Activated naive CD4-positive, alpha-beta T cell treated with anti-CD3 and anti-CD28 coated beads for 36 hours (primary cell): ENCODE measurements around the gene MATN1. TPM values are rescaled to one million over a fixed set of nuclear protein-coding genes. Genes with fewer than 3 reads are reported as not detected.
A peak's percentile ranks its signal among the peaks of the same experiment; 100 is the strongest.

Experiments
- CTCF ChIA-PET: fragments of 350-600 bp; sonication (Branson Sonifier 250); formaldehyde crosslinking; loops from one replicate; lab custom pipeline; 2021; ENCODE audit warnings: antibody characterized with exemption; lab: Charles Lee
- DNase-seq: peaks from one replicate; pipeline ENCODE4 v3.0.0-alpha.2; 2020
- H3K27ac Mint-ChIP-seq: one replicate; pipeline ENCODE4 v1.8.0; 2021; ENCODE audit warnings: mild to moderate bottlenecking, mixed read lengths
- H3K27me3 Mint-ChIP-seq: one replicate; pipeline ENCODE4 v1.8.0; 2021; ENCODE audit warnings: low read depth, mixed read lengths
- H3K36me3 Mint-ChIP-seq: one replicate; pipeline ENCODE4 v1.8.0; 2021; ENCODE audit warnings: low read depth, mixed read lengths
- H3K4me1 Mint-ChIP-seq: one replicate; pipeline ENCODE4 v1.8.0; 2021; ENCODE audit warnings: low read depth, mixed read lengths
- H3K4me3 Mint-ChIP-seq: one replicate; pipeline ENCODE4 v1.8.0; 2021; ENCODE audit warnings: mild to moderate bottlenecking, moderate library complexity, mixed read lengths
- H3K9me3 Mint-ChIP-seq: one replicate; pipeline ENCODE4 v1.8.0; 2021; ENCODE audit warnings: mixed read lengths
- intact Hi-C: fragments of 100-400 bp; cut with micrococcal nuclease; formaldehyde crosslinking; loops from one replicate; pipeline ENCODE4 v1.15.1; 2023
- total RNA-seq, 2 experiments: library from RNA; stranded (reverse); gene quantifications; one replicate each; pipeline ENCODE4 v1.2.3, GENCODE V29; 2021

Gene MATN1
- total RNA-seq, 2 experiments from 2014 or later = 0.36 to 0.37 TPM

DNA sequence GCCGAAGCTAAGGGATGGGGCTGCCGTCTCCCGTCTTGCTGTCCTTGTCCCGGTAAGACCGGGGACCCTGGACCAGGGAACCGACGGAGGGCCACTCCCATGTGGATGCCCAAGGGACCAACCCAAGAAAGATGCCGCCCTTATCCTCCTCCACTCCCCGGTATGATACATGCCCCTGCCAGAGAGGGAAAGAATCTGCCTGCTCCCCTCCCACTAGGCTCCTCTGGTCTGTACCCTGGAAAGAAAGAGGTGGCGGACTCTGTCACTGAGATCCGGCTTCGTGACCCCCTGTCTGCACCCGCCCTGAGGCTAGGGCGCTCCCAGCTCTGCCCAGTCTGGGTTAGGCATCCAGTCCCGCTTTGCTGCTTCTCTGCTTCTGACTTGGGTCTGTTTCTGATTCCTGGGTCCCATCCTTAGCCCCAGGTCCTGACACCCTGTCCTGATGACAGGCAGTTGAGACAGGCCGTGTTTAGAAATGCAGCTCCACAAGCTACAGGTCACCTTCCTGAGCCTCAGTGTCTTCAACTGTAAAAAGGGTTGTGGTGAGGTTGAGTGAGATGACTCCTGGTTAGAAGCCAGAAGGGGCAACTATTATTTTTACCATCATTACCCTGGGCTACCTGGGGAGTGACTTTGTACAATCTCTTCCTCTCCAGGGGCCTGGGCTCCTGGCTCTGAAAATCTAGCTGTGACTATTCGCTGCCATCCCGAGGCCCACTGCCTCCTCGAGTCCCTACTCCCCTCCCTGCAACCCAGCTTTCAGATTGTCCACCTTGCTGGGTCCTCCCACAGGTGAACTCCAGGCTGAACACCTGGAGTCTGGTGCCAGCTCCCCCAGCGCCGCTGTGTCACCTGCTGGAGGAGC is 3.7 kb downstream of the MATN1 start:
- no peak for DNase-seq
- intact Hi-C loops = loop anchor here (1.0 to 5.0 kb wide), 4 partner anchors 60 to 577 kb away; partner anchors contain the start of genes SNRNP40 and ZCCHC17
- CTCF ChIA-PET = interaction anchor here (0.6 to 11.0 kb wide), 23 partner anchors 8 to 375 kb away, joined by 3 to 355 read pairs (median 8); partner anchors contain the start of gene LAPTM5
- Mint-ChIP-seq H3K4me3 (peak overlapping the region; percentile 94), H3K9me3 (peaks cover 9% of the 10 kb centered on the region), H3K36me3 (peaks cover 5% of the 10 kb centered on the region), H3K27ac (peak overlapping the region; percentile 92), H3K27me3 (no peaks in the 10 kb centered on the region), H3K4me1 (peaks cover 27% of the 10 kb centered on the region)

DNA sequence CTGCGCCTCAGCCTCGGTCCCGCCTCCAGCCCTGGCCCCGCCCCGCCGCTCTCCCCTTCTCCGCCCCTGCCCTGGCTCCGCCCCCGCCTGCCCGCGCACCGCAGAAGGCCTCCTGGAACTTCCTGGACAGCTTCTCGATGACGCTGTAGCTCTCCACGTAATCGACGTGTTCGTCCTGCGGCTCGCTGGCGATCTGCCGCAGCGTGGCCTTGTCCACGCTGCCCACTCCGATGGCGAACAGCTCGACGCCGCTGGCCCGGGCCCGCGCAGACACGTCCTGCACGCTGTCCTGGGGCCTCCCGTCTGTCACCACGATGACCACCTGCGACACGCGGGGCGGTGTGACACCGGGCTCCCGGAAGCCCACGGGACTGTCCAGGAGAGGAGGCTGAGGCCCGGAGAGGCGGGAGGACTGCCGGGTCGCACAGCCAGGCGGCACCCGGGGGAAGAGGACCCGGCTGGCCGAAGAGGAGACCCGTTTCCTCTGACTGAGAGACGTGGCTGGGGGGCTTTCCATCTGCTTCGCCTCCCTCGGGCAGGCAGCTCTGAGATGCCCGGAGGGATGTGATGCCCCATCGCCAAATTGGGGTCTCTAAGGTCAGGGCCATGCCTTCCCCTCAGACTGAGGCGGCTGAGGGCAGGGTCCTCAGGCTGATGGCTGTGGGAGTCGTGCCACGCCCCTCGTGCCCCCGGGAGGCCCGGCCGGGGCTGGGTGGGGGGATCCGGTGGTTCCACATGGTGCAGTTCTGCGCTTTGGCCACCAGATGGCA is 4.6 kb downstream of the MATN1 start:
- H3K27me3 Mint-ChIP-seq = no peaks in the 10 kb centered on the region
- peak; percentile 88 for DNase-seq
- peaks cover 21% of the 10 kb centered on the region for H3K4me1 Mint-ChIP-seq
- peak overlapping the region; percentile 92 for H3K27ac Mint-ChIP-seq
- peaks cover 2% of the 10 kb centered on the region for H3K36me3 Mint-ChIP-seq
- CTCF ChIA-PET = interaction anchor here (0.8 to 11.0 kb wide), 24 partner anchors 9 to 210 kb away, joined by 3 to 355 read pairs (median 8); partner anchors contain the start of gene LAPTM5
- H3K4me3 Mint-ChIP-seq = peak overlapping the region; percentile 94
- intact Hi-C loops = loop anchor here (1.0 to 2.0 kb wide), 8 partner anchors 24 to 1537 kb away; partner anchors contain the start of genes SNRNP40 and ZCCHC17
- H3K9me3 Mint-ChIP-seq = peaks cover 9% of the 10 kb centered on the region

DNA sequence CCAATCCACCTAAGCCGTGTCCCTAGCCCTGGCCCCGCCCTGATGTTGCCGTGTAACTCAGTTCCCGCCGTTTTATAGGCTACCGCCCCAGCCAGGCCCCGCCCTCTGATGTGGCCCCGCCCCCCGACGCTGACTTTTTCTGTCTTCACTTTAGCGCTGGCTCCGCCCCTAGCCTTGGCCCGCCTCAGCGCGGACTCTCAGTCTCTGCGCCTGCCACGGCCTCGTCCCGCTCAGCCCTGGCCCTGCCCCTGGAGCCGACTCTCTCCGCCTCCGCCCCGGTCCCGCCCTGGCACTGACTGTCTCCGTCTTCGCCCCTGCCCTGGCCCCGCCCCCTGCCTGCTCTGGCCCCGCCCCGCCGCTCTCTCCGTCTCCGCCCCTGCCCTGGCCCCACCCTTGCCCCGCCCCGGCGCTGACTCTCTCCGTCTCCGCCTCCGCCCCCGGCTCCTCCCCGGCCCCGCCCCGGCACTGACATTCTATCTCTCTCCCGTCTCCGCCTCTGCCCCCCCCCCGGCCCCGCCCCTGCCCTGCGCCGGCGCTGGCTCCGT is 5.2 kb downstream of the MATN1 start:
- intact Hi-C loops = loop anchor here (1.0 to 2.0 kb wide), 6 partner anchors 25 to 1536 kb away; partner anchors contain the start of genes SNRNP40 and ZCCHC17
- peaks cover 1% of the 10 kb centered on the region for H3K36me3 Mint-ChIP-seq

DNA sequence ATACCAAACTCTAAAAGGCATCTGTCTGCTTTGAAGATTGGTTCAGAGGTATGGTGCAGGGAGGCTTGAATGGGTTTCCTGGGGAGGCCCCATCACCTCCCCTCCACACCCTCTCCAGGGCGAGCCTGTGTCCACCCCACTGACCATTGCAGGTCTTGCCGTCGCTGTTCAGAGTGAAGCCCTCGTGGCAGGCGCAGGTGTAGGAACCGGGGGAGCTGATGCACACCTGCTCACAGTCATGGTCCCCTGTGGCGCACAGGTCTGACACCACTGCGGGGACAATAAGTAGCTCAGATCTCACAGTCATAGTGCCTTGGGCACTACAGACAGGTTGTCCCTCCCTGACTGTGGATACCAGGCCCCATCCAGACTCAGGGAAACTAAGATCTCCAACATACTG is 6.7 kb downstream of the MATN1 start:
- H3K27ac Mint-ChIP-seq = no peak overlapping the region
- H3K36me3 Mint-ChIP-seq = peaks cover 1% of the 10 kb centered on the region

More for the DNA sequence above, 5.2 kb downstream of the MATN1 start:
- H3K4me3 Mint-ChIP-seq = peak overlapping the region; percentile 94
- H3K27ac Mint-ChIP-seq = peak overlapping the region; percentile 92
- H3K4me1 Mint-ChIP-seq = peaks cover 18% of the 10 kb centered on the region
- DNase-seq = peak; percentile 100
- no peaks in the 10 kb centered on the region for H3K27me3 Mint-ChIP-seq
- CTCF ChIA-PET = interaction anchor here (0.6 to 11.0 kb wide), 19 partner anchors 9 to 210 kb away, joined by 3 to 355 read pairs (median 10); partner anchors contain the start of gene LAPTM5
- H3K9me3 Mint-ChIP-seq = peaks cover 9% of the 10 kb centered on the region

DNA sequence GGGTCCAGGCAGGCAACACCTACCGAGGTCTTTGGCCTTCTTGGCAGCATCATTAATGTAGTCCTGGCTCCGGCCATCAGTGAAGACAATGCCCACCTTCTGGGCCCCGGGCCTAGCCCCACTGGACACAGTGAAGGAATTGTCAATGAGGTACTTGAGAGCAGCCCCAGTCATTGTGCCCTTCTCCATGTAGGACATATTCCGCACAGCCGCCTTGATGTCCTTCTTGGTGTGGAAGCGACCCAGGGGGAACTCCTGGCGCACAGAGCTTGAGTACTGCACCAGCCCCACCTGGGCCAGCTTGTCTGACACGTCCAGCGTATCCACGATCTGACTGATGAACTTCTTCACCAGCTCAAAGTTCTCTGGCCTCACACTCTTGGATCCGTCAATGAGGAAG is 7.5 kb downstream of the MATN1 start:
- DNase-seq = no peak
- intact Hi-C loops = no loop called here
- Mint-ChIP-seq H3K9me3 (peaks cover 9% of the 10 kb centered on the region), H3K4me1 (peaks cover 17% of the 10 kb centered on the region), H3K36me3 (peaks cover 1% of the 10 kb centered on the region), H3K27ac (no peak overlapping the region), H3K4me3 (no peak overlapping the region), H3K27me3 (no peaks in the 10 kb centered on the region)
- CTCF ChIA-PET = interaction anchor here (0.5 to 2.0 kb wide), 5 partner anchors 9 to 409 kb away, joined by 3 to 6 read pairs (median 3); no protein-coding TSS in a partner anchor

More for the DNA sequence above, 6.7 kb downstream of the MATN1 start:
- Mint-ChIP-seq H3K9me3 (peaks cover 9% of the 10 kb centered on the region), H3K4me3 (peak overlapping the region; percentile 94), H3K4me1 (peaks cover 17% of the 10 kb centered on the region), H3K27me3 (no peaks in the 10 kb centered on the region)
- no peak for DNase-seq
- CTCF ChIA-PET = interaction anchor here (1.4 to 2.0 kb wide), 2 partner anchors 63 to 85 kb away, joined by 3 to 6 read pairs; no protein-coding TSS in a partner anchor
- intact Hi-C loops = no loop called here

DNA sequence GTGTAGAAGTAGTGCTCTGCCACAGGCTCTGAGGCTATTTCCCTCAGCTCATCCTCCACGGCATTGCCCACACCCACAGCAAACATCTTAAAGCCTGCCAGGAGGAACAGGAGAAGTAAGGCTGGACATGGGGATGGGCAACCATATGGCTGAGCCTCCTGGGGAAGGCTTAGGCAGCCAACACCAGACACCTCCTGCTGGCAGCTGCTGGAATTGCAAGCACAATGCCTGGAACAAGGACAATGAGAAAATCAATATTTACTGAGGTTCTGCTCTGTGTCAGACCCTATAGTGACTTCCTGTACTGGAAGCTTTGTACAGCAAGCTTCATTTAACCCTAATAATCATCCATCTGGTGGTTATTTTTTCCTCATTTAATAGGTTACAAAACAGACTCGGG is 8.2 kb downstream of the MATN1 start:
- H3K4me1 Mint-ChIP-seq = peaks cover 14% of the 10 kb centered on the region
- CTCF ChIA-PET = interaction anchor here (0.5 to 1.4 kb wide), 4 partner anchors 8 to 410 kb away, joined by 3 to 4 read pairs (median 3); no protein-coding TSS in a partner anchor
- peaks cover 1% of the 10 kb centered on the region for H3K36me3 Mint-ChIP-seq
- intact Hi-C loops = no loop called here
- H3K9me3 Mint-ChIP-seq = peaks cover 9% of the 10 kb centered on the region
- no peaks in the 10 kb centered on the region for H3K27me3 Mint-ChIP-seq
- peak; percentile 36 for DNase-seq
- H3K4me3 Mint-ChIP-seq = no peak overlapping the region
- H3K27ac Mint-ChIP-seq = no peak overlapping the region

DNA sequence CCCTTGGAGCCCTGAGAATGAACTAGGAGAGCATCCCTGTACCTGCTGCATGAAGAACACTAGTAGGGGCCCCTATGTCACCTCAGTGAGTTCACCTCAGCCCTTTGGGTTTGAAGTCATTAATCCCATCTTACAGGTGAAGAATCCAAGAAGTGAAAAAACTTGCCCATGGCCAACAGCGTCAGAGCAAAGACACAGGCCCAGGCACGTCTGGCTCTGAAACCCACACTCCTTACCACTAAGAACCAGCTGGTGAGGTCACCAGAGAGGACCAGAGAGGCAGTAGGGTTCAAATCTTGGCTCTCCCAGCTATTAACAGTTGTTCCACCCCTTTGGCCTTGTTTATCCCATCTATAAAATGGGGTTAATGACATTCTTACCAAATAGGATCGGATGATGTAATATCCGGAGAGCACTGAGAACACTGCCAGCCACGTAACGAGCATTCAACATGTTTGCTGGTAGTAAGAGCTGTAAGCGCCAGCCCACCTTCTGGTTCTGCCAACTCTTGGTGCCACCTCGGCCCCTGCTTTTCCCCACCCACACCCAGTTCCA is 8.8 kb downstream of the MATN1 start:
- Mint-ChIP-seq H3K27ac (no peak overlapping the region), H3K9me3 (peaks cover 9% of the 10 kb centered on the region), H3K27me3 (no peaks in the 10 kb centered on the region), H3K4me1 (peaks cover 8% of the 10 kb centered on the region), H3K4me3 (no peak overlapping the region), H3K36me3 (peaks cover 1% of the 10 kb centered on the region)
- CTCF ChIA-PET = interaction anchor here (0.6 to 1.4 kb wide), 4 partner anchors 30 to 840 kb away, joined by 3 to 4 read pairs (median 4); no protein-coding TSS in a partner anchor
- DNase-seq = no peak
- intact Hi-C loops = no loop called here

DNA sequence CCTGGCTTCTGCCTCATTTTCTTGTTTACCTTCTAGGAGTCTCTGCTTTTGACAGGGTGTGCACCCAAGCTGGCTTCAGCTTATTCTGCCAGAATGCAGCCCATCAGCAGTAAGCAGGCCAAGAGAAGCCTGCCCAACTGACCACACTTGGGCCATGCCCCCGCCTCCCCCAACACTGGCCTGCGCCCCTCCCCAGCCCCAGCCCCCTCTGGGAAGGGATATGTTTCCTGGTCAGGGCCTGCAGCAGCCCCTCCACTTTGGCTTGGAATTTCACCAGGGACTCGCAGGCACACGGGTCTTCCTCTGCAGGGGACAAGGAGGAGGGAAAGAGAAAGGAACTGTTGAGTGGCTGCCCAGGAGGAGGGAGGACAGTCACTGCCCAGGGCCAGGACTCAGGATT is 9.4 kb downstream of the MATN1 start:
- CTCF ChIA-PET = interaction anchor here (0.6 kb wide), 2 partner anchors 67 to 840 kb away, joined by 3 to 4 read pairs; no protein-coding TSS in a partner anchor

DNA sequence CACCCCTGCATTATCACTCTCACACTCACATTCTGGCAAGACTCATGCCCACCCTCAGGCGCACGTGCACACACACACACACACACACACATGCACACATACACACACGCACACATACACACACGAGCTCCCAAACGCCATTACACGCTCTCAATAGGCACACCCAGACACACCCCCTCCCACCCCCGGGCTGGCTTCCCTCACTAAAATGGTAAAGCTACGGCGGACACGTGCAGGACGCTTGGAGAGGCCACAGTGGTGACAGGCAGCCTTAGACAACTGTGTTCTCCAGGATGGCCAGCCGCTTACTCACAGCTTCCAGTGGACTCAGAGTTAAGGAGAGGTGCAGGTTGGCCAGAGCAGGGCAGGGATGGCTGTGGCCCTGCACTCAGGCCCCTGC is 10.1 kb downstream of the MATN1 start:
- Mint-ChIP-seq H3K4me3 (no peak overlapping the region), H3K36me3 (peaks cover 1% of the 10 kb centered on the region), H3K4me1 (peaks cover 5% of the 10 kb centered on the region), H3K27me3 (no peaks in the 10 kb centered on the region), H3K27ac (no peak overlapping the region), H3K9me3 (peaks cover 9% of the 10 kb centered on the region)
- intact Hi-C loops = no loop called here
- CTCF ChIA-PET = no interaction called here
- DNase-seq = no peak

More for the DNA sequence above, 9.4 kb downstream of the MATN1 start:
- peaks cover 1% of the 10 kb centered on the region for H3K36me3 Mint-ChIP-seq
- peaks cover 9% of the 10 kb centered on the region for H3K9me3 Mint-ChIP-seq
- no peak overlapping the region for H3K4me3 Mint-ChIP-seq
- no peak overlapping the region for H3K27ac Mint-ChIP-seq
- no peaks in the 10 kb centered on the region for H3K27me3 Mint-ChIP-seq
- H3K4me1 Mint-ChIP-seq = peaks cover 5% of the 10 kb centered on the region
- no peak for DNase-seq
- intact Hi-C loops = no loop called here

DNA sequence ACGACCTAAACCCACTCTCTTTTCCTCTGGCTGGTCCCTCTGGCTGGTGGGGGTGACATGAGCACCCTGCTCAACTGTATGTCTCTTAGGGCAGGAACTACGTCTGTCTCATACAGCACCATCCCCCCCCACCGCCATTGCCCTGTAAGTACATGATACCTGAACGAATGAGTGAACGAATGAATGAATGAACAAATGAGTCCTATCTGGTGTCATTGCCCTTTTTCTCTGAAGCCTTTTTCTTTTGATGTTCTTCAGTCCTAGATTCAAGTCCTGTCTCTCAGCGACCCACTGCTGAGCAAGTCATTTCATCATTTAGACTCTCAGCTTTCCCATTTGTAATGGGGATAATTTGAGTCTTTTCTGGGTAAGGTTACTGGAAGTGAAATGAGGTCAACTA is 10.8 kb downstream of the MATN1 start:
- no peak for DNase-seq
- Mint-ChIP-seq H3K36me3 (no peaks in the 10 kb centered on the region), H3K27me3 (no peaks in the 10 kb centered on the region), H3K4me1 (peaks cover 3% of the 10 kb centered on the region), H3K27ac (no peak overlapping the region), H3K9me3 (peaks cover 9% of the 10 kb centered on the region), H3K4me3 (no peak overlapping the region)
- intact Hi-C loops = no loop called here
- CTCF ChIA-PET = no interaction called here

DNA sequence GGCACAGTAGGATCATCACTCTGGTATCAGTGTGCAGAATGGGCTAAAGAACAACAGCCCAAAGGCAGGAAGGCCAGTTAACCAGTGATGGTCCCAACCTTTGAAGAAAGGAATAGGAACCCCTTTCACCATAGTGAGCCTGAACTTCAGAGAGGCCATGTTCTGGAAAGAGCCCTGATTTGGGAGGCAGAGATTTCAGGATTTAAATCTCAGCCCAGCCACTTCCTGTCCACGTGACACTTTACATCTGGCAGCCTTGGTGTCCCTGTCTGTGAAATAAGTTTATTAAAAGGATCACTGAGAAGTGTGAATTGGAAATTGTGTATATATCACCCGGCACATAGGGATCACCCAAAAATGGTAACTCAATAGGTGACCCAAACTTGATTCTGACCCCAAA is 13.0 kb downstream of the MATN1 start:
- no peaks in the 10 kb centered on the region for H3K36me3 Mint-ChIP-seq
- H3K4me1 Mint-ChIP-seq = no peaks in the 10 kb centered on the region
- no peaks in the 10 kb centered on the region for H3K27me3 Mint-ChIP-seq
- DNase-seq = no peak
- CTCF ChIA-PET = no interaction called here
- intact Hi-C loops = no loop called here
- H3K9me3 Mint-ChIP-seq = peaks cover 5% of the 10 kb centered on the region
- H3K4me3 Mint-ChIP-seq = no peak overlapping the region
- H3K27ac Mint-ChIP-seq = no peak overlapping the region
